ENCODE data around the gene GRID2IP.

Gene GRID2IP

GRCh38 chr7:6533893-6534495 lies 17.3 kb downstream of the GRID2IP start:
- DNase-seq (ENCODE audit: extremely low spot score), result no peak
- no peak for TF ChIP-seq ARNT (IDR thresholded peaks at IDR 0.05)
- TF ChIP-seq FOXK2 (IDR thresholded peaks at IDR 0.05), result no peak
- no peak for TF ChIP-seq NFRKB (IDR thresholded peaks at IDR 0.05)
- no peak for TF ChIP-seq CTBP1 (IDR thresholded peaks at IDR 0.05; ENCODE audit: borderline replicate concordance)
- no peak for TF ChIP-seq SP1 (IDR thresholded peaks at IDR 0.05)
- no peak for TF ChIP-seq ELF4 (IDR thresholded peaks at IDR 0.05)
- TF ChIP-seq ZNF384 (IDR thresholded peaks at IDR 0.05), result no peak
- TF ChIP-seq L3MBTL2 (conservative IDR thresholded peaks at IDR 0.05), result no peak
- no peak for TF ChIP-seq LEF1 (IDR thresholded peaks at IDR 0.05; ENCODE audit: borderline replicate concordance)
- no peak for TF ChIP-seq HDGF (IDR thresholded peaks at IDR 0.05; ENCODE audit: borderline replicate concordance)
- TF ChIP-seq FOXM1 (IDR thresholded peaks at IDR 0.05; ENCODE audit: borderline replicate concordance), result no peak
- no peak for TF ChIP-seq TARDBP (IDR thresholded peaks at IDR 0.05)
- TF ChIP-seq, protein P1, sequence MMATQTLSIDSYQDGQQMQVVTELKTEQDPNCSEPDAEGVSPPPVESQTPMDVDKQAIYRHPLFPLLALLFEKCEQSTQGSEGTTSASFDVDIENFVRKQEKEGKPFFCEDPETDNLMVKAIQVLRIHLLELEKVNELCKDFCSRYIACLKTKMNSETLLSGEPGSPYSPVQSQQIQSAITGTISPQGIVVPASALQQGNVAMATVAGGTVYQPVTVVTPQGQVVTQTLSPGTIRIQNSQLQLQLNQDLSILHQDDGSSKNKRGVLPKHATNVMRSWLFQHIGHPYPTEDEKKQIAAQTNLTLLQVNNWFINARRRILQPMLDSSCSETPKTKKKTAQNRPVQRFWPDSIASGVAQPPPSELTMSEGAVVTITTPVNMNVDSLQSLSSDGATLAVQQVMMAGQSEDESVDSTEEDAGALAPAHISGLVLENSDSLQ (IDR thresholded peaks at IDR 0.05), result no peak
- no peak for TF ChIP-seq FOXA1 (IDR thresholded peaks at IDR 0.05)
- TF ChIP-seq SUZ12 (IDR thresholded peaks at IDR 0.05), result no peak
- no peak for TF ChIP-seq BHLHE40 (IDR thresholded peaks at IDR 0.05; ENCODE audit: borderline replicate concordance)
- POLR2A ChIA-PET, result no interaction called here

DNA sequence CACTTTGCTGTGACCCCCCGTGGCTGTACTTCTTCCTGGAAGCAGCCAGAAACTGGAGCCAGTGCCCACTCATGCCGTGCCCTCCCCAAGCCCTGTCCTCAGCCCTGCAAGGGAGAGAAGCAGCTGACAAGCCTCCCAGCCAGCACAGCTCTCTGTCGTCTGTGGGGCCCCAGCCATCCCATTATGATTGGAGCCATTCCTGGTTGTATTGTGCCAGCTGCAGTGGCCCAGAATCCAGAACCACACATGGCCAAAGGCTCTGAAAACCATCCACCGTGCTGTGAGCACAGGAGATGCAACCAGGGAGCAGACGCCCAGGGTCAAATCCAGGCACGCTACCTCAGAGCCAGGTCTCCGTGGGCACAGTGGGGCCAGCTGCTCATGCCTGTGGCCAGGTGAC lies 18.7 kb downstream of the GRID2IP start:
- no peak for DNase-seq (ENCODE audit: extremely low spot score)
- CTCF ChIA-PET, result interaction anchor here (1.2 kb wide), 1 partner anchor 43 kb away, joined by 3 read pairs; no protein-coding TSS in a partner anchor
- POLR2A ChIA-PET, result no interaction called here
- TF ChIP-seq LEF1 (IDR thresholded peaks at IDR 0.05; ENCODE audit: borderline replicate concordance), result no peak
- no peak for TF ChIP-seq SUZ12 (IDR thresholded peaks at IDR 0.05)
- no peak for TF ChIP-seq SP1 (IDR thresholded peaks at IDR 0.05)
- TF ChIP-seq FOXK2 (IDR thresholded peaks at IDR 0.05), result no peak
- TF ChIP-seq L3MBTL2 (conservative IDR thresholded peaks at IDR 0.05), result no peak
- TF ChIP-seq CTBP1 (IDR thresholded peaks at IDR 0.05; ENCODE audit: borderline replicate concordance), result no peak

More at GRCh38 chr7:6533893-6534495, 17.3 kb downstream of the GRID2IP start:
- CTCF ChIA-PET, result interaction anchor here (1.1 to 1.2 kb wide), 2 partner anchors 18 to 42 kb away, joined by 3 read pairs; no protein-coding TSS in a partner anchor

DNA sequence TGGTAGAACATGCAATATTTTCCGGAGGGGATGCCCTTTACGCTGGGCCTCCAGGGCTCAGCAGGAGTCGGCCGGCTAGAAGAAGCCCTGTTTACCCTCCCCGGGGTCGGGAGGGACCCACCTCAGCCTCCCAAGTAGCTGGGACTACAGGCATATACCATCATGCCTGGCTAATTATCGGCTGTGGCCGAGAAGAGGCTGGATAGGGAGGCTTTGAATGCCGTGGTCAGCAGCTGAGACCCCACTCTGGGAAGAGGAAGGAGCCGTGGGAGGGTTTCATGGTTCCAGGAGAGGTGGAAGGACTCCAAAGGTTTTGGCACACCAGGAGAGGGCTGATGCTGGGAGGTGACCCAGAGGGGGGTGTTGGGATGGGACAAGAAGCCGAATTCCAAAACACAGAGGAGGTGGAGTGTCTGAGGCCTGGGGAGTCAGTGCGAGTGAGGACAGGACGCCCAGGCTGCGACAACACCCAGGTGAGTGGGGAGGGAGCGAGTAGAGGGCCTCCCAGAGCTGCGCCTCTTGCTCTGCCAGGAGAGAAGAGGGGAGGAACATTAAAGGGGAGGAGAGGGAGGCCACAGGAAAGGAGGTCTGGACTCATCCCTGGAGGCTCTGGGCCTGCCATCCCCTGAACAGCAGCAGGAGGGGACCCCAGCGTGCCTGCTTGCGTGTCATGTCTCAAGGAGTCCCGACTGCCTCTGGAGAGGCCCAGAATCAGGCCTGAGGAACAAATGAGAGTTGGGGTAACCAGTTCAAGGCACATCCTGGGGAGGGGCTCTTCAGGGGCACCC lies 19.6 kb downstream of the GRID2IP start:
- POLR2A ChIA-PET, result interaction anchor here (1.3 to 1.6 kb wide), 2 partner anchors 9 to 13 kb away, joined by 4 to 6 read pairs; no protein-coding TSS in a partner anchor
- CTCF ChIA-PET, result interaction anchor here (0.6 kb wide), 1 partner anchor 15 kb away, joined by 3 read pairs; no protein-coding TSS in a partner anchor
- TF ChIP-seq SUZ12 (IDR thresholded peaks at IDR 0.05) (no peak), LEF1 (IDR thresholded peaks at IDR 0.05; ENCODE audit: borderline replicate concordance) (no peak), ZNF384 (IDR thresholded peaks at IDR 0.05) (no peak), ELF4 (IDR thresholded peaks at IDR 0.05) (no peak), FOXA1 (IDR thresholded peaks at IDR 0.05) (no peak), SP1 (IDR thresholded peaks at IDR 0.05) (no peak), CTBP1 (IDR thresholded peaks at IDR 0.05; ENCODE audit: borderline replicate concordance) (no peak), BHLHE40 (IDR thresholded peaks at IDR 0.05; ENCODE audit: borderline replicate concordance) (no peak), ARNT (IDR thresholded peaks at IDR 0.05) (no peak), FOXK2 (IDR thresholded peaks at IDR 0.05) (no peak), FOXM1 (IDR thresholded peaks at IDR 0.05; ENCODE audit: borderline replicate concordance) (no peak), HDGF (IDR thresholded peaks at IDR 0.05; ENCODE audit: borderline replicate concordance) (no peak), TARDBP (IDR thresholded peaks at IDR 0.05) (no peak), L3MBTL2 (conservative IDR thresholded peaks at IDR 0.05) (no peak), NFRKB (IDR thresholded peaks at IDR 0.05) (no peak)
- TF ChIP-seq, protein P1 (IDR thresholded peaks at IDR 0.05), result no peak
- DNase-seq (ENCODE audit: extremely low spot score), result no peak

GRCh38 chr7:6530626-6531491 lies 20.4 kb downstream of the GRID2IP start:
- ChIA-PET CTCF (interaction anchor here (0.6 kb wide), 1 partner anchor 14 kb away, joined by 3 read pairs; no protein-coding TSS in a partner anchor), POLR2A (interaction anchor here (1.3 to 1.6 kb wide), 2 partner anchors 10 to 14 kb away, joined by 4 to 6 read pairs; no protein-coding TSS in a partner anchor)
- TF ChIP-seq NFRKB (IDR thresholded peaks at IDR 0.05) (no peak), BHLHE40 (IDR thresholded peaks at IDR 0.05; ENCODE audit: borderline replicate concordance) (no peak), ARNT (IDR thresholded peaks at IDR 0.05) (no peak), FOXA1 (IDR thresholded peaks at IDR 0.05) (no peak), FOXK2 (IDR thresholded peaks at IDR 0.05) (no peak), FOXM1 (IDR thresholded peaks at IDR 0.05; ENCODE audit: borderline replicate concordance) (no peak), HDGF (IDR thresholded peaks at IDR 0.05; ENCODE audit: borderline replicate concordance) (no peak)
- TF ChIP-seq, protein P1 (IDR thresholded peaks at IDR 0.05), result no peak
- peak; percentile 82 for DNase-seq (ENCODE audit: extremely low spot score)

GRCh38 chr7:6529643-6530042 lies 21.6 kb downstream of the GRID2IP start:
- TF ChIP-seq FOXM1 (IDR thresholded peaks at IDR 0.05; ENCODE audit: borderline replicate concordance) (no peak), CTBP1 (IDR thresholded peaks at IDR 0.05; ENCODE audit: borderline replicate concordance) (no peak), SUZ12 (IDR thresholded peaks at IDR 0.05) (no peak), BHLHE40 (IDR thresholded peaks at IDR 0.05; ENCODE audit: borderline replicate concordance) (no peak), ELF4 (IDR thresholded peaks at IDR 0.05) (no peak), HDGF (IDR thresholded peaks at IDR 0.05; ENCODE audit: borderline replicate concordance) (no peak), FOXA1 (IDR thresholded peaks at IDR 0.05) (no peak), LEF1 (IDR thresholded peaks at IDR 0.05; ENCODE audit: borderline replicate concordance) (no peak), ZNF384 (IDR thresholded peaks at IDR 0.05) (no peak), L3MBTL2 (conservative IDR thresholded peaks at IDR 0.05) (no peak)
- TF ChIP-seq, protein P1 (IDR thresholded peaks at IDR 0.05), result no peak
- no peak for DNase-seq (ENCODE audit: extremely low spot score)
- ChIA-PET CTCF (no interaction called here), POLR2A (no interaction called here)

Data from HEK293T (cell line).